BE2C (cell line): ENCODE measurements around the gene C18orf63.

Experiments used
- DNase-seq: peaks from one replicate; pipeline ENCODE4 v3.0.0-alpha.2; 2020
- H3K27me3 ChIP-seq: fragments of 250-450 bp; sonication (Bioruptor Pico); 2 replicates; pipeline ENCODE4 v1.5.1; 2020; ENCODE audit warnings: mild to moderate bottlenecking
- H3K36me3 ChIP-seq: fragments of 250-450 bp; sonication (Bioruptor Pico); 2 replicates; pipeline ENCODE4 v1.5.1; 2020; ENCODE audit warnings: mild to moderate bottlenecking
- H3K4me1 ChIP-seq: fragments of 250-450 bp; sonication (Bioruptor Pico); 2 replicates; pipeline ENCODE4 v1.5.1; 2020
- H3K4me3 ChIP-seq: 2 replicates; pipeline ENCODE4 v1.5.1; 2011; ENCODE audit warnings: low read depth, low read length
- H3K9me3 ChIP-seq: fragments of 250-450 bp; sonication (Bioruptor Pico); 2 replicates; pipeline ENCODE4 v1.5.1; 2020
- CTCF ChIP-seq: IDR thresholded peaks from 2 replicates; pipeline ENCODE4 v1.5.1; 2012; ENCODE audit warnings: mild to moderate bottlenecking, low read depth, low read length

The C18orf63 gene

GRCh38 chr18:74392323-74392722 lies 76.7 kb downstream of the C18orf63 start:
- no peaks in the 10 kb centered on the region for H3K4me1 ChIP-seq
- no peaks in the 10 kb centered on the region for H3K9me3 ChIP-seq
- no peak for DNase-seq
- TF ChIP-seq CTCF = no peak
- no peaks in the 10 kb centered on the region for H3K27me3 ChIP-seq
- no peak overlapping the region for H3K4me3 ChIP-seq
- no peaks in the 10 kb centered on the region for H3K36me3 ChIP-seq

GRCh38 chr18:74395006-74395405 lies 79.4 kb downstream of the C18orf63 start:
- no peaks in the 10 kb centered on the region for H3K36me3 ChIP-seq
- H3K27me3 ChIP-seq = no peaks in the 10 kb centered on the region
- no peak for TF ChIP-seq CTCF
- no peaks in the 10 kb centered on the region for H3K9me3 ChIP-seq
- DNase-seq = no peak
- H3K4me3 ChIP-seq = no peak overlapping the region
- H3K4me1 ChIP-seq = no peaks in the 10 kb centered on the region

- H3K4me1 ChIP-seq = no peaks in the 10 kb centered on the region
- no peak overlapping the region for H3K4me3 ChIP-seq
- no peaks in the 10 kb centered on the region for H3K9me3 ChIP-seq
- TF ChIP-seq CTCF = no peak
- H3K27me3 ChIP-seq = no peaks in the 10 kb centered on the region
- H3K36me3 ChIP-seq = no peaks in the 10 kb centered on the region
- DNase-seq = no peak
Measured at GRCh38 chr18:74395648-74396154, 80.1 kb downstream of the C18orf63 start.

GRCh38 chr18:74396171-74397169 lies 80.8 kb downstream of the C18orf63 start:
- H3K4me3 ChIP-seq = no peak overlapping the region
- H3K4me1 ChIP-seq = no peaks in the 10 kb centered on the region
- DNase-seq = no peak

GRCh38 chr18:74397572-74397971 lies 81.9 kb downstream of the C18orf63 start:
- no peak for DNase-seq
- no peak for TF ChIP-seq CTCF
- no peaks in the 10 kb centered on the region for H3K4me1 ChIP-seq
- no peaks in the 10 kb centered on the region for H3K9me3 ChIP-seq
- H3K27me3 ChIP-seq = no peaks in the 10 kb centered on the region
- no peak overlapping the region for H3K4me3 ChIP-seq
- no peaks in the 10 kb centered on the region for H3K36me3 ChIP-seq

More at GRCh38 chr18:74396171-74397169, 80.8 kb downstream of the C18orf63 start:
- no peaks in the 10 kb centered on the region for H3K36me3 ChIP-seq
- no peaks in the 10 kb centered on the region for H3K27me3 ChIP-seq
- no peaks in the 10 kb centered on the region for H3K9me3 ChIP-seq
- no peak for TF ChIP-seq CTCF
